GM18507 (cell line): ENCODE measurements around the gene FAM53B.

Experiments
- DNase-seq: peaks from one replicate; pipeline ENCODE4 v3.0.0; 2011; ENCODE audit warnings: low read depth; ENCODE audit not compliant: insufficient read length; ENCODE audit errors: extremely low spot score
- FAIRE-seq: peaks from 2 replicates; lab custom pipeline; 2011; peaks lifted over from hg19 to GRCh38; lab: Jason Lieb, UNC

FAM53B gene

DNA sequence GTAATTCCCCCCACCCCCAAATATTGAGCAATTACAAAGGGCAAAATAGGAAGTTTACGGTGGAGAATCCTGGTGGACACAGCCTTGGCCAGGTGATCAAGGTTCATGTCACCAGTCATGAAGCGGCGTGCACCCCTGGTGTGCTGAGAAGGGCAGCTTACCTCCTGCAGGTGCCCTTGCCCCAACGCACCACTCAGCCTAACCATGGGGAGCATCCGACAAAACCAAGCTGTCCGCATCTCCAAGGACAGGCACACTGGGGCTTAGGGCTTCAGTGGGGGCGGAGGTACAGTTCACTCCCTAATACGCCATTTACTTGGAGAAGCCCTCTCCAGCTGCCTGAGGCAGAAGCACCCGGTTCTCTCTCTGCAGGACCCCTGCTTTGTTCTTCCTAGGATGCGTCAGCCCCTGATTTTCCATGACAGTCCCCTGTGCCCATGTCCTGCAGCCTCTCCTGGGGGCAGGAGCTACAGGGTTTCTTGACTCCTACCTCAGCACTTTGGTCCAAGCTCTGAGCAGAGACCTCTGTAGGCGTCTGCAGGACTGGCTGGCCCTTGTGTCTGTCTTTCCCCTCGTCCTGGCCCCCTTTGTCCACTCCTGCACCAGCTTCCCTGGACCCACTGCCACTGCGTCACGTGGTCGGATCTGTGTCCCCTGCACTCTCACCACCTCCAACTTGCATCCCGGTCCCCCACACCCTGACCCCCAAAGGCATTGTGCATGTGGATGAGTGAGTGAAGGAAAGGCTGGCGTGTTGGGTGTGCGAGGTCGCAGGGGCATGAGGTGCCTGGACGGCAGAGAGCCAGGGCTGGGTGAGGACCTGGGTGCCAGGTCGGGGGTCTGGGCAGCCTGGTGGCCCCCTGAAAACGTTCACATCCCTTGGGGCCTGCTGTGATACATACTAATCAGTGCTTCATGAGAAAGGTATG lies 168.8 kb downstream of the FAM53B start:
- DNase-seq (no peak), FAIRE-seq (no peak)

DNA sequence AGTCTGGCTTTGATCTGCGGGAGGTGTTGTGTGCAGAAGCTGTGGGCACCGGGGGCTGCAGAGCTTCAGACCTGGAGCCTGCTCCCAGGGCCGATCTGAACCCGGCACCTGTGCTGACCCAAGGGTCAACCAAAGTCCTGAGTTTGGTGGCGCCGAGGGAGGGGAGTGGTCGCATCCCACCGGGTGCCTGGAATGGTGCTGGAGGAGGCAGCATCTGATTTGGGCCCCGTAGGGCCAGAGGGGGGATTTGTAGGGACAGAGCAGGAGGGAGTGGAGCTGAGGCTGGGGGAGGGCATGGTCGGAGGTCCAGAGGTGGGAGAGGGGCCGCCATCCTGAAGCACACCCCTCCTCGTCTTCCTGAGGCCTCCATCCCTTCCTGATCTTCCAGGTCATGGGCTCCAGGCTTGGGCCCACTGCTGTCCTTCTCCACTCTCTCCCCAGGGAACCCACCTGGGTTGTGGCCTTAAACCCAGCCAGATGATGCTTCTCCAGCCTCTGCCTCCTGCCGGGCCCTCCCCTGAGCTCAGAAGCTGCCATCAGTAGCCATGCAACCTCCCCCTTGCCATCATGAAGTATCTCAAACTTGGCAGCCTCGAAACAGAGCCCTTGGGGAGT lies 169.6 kb downstream of the FAM53B start:
- FAIRE-seq (no peak), DNase-seq (no peak)

DNA sequence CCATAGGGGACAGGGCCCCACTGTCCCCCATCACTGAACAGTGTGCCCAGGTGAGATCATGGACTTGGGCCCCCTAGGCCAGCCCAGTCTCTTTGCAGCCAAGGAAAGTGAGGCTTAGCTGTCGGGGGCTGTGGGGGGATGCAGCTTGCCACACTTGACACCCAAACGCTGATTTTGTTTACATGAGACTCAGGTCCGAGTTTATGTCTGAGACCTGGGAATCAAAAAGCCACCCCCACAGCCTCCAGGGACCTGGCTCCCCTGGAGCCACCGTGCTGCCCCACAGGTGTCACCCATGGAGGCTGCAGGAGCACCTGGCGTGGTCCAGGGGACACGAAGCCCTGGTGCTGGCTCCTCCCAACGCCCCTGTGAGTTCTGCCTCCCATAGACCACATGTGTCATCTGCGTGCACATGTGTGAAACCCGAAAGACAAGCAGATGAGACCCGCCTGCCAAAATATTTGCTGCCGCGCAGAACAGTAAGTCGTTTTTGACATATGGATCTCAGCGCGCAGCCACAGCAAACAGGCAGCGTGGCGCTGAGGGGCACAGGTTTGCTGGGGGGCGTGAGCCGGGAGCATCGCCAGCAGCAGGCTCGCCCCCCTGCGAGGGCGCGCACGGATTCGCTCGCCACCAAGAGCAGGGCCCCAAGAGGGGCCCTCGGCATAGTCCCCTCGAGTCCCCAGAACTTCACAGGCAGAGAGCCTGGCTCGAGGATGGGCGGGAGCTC lies 170.3 kb downstream of the FAM53B start:
- no peak for DNase-seq
- FAIRE-seq = no peak

DNA sequence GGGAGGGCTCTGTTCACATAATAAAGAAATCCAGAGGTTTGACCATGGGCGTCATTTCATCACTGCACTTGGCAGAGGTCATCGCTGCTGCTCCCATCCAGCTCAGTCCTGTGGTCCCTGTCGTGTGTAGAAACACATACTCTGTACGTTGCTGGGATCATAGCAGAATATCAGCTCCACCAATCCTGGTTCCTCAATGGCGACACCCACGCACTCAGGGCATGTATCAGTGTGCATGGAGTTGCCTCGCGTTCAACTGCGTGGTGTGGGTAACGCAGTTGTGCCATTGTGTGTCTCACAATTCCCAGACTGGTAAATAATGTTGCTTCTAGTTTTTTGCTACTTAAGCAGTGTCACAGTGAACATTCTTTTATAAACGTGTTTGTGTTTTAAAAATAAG lies 171.4 kb downstream of the FAM53B start:
- DNase-seq (no peak), FAIRE-seq (no peak)

DNA sequence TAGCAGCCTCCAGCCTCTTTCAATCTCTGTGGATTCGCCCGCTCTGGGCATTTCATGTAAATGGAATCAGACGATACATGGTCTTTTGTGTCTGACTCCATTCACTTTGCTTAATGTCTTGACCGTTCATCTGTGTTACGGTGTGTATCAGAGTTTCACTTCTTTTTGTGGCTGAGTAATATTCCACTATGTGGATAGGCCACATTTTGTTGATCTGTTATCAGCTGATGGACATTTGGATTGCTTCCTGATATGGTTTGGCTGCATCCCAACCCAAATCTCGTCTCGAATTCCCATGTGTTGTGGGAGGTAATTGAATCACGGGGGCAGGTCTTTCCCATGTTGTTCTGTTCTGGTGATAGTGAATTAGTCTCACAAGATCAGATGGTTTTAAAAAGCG lies 173.5 kb downstream of the FAM53B start:
- FAIRE-seq (no peak), DNase-seq (no peak)

DNA sequence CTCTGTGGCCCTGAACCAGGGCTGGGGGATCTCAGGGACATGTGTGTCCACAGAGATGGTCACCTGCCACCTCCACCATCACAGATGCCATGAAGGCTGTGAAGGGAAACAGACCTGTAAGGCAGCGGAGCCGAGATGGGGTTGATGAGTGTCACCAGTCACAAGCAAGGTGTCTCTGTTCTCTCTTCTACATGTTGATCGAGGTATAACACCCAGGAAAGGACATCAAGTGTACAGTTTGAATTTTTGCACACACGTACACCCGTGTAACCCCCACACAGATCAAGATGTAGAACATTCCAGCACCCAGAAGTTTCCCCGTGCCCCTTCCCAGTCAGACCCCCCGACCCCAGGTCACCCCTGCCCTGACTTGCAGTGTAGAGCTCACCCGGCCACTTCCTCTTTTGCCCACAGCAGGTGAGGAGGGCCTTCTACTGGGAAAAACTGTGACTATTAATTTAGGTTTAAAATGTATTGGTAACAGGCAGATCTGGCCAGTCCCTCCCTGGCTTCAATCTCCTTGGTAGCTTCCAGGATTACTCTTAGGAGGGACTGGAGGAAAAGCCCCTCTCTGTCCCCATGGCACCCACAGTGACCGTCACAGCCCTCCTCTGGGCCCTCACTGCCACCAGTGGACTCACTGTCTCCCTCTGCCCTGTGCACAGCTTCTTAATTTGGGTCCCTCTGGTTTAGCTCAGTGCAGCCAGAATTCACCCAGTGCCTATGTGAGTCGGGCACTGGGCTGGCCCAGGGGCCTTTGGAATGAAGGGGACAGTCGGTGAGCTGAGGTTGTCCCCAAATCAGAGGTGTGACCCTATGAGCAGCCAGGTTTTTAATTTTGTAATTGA lies 174.3 kb downstream of the FAM53B start:
- no peak for DNase-seq

More for the DNA sequence above, 174.3 kb downstream of the FAM53B start:
- FAIRE-seq = no peak
